Measurements from ENCODE around the gene CLN5.

GRCh38 chr13:76983676-76984075 is 8.2 kb upstream of the CLN5 start:
- TF ChIP-seq CTCF (conservative IDR thresholded peaks at IDR 0.05 in 1 of 2, IDR thresholded peaks at IDR 0.05 in 1 of 2; ENCODE audit: extremely low read depth in 1 of 2, insufficient read depth in 1 of 2, low read depth in 1 of 2, low read length in 2 of 2) (no peak), EZH2 (IDR thresholded peaks at IDR 0.05; ENCODE audit: borderline replicate concordance, low read length) (no peak)

Data from mammary epithelial cell (primary cell).